SHP77 treated with DMSO at 0.1 percent for 48 hours (cell line): ENCODE results near the gene CCDC198.

Source experiments
- DNase-seq: peaks from one replicate; lab custom pipeline; 2025; lab: John Stamatoyannopoulos, UW

Gene CCDC198

DNA sequence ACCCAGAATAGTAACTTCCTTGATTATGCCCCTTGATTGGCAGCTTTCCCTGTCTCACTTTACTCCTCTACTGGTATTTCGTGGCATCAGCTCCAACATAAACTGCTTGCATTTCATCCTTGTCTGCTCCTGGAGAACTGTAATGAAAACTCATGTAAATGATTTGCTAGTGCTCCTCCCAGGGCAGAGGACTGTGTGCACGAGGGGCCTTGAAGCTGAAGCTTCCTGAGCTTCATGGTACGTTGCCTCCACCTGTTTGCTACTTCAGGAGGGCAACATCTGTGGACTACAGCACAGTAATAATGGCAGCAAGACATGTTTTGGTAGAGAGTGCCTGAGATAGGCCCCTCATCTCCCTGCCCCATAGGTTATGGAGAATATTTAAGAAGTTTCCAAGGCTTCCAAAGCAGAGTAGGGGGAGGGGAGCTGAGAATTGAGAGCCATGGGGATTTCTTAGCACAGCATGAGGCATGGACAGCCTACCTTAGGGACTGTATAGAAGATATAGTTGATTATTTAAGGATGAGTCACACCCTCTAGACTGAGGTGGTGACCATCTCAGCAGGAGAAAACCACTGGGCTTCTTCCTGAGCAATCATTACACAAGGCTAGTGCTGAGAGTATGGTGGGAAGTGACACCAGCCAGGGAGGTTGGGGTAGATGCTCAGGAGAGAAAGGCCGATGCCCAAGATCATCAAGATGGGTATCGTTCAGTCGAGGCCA is 29.5 kb downstream of the CCDC198 start:
- no peak for DNase-seq

DNA sequence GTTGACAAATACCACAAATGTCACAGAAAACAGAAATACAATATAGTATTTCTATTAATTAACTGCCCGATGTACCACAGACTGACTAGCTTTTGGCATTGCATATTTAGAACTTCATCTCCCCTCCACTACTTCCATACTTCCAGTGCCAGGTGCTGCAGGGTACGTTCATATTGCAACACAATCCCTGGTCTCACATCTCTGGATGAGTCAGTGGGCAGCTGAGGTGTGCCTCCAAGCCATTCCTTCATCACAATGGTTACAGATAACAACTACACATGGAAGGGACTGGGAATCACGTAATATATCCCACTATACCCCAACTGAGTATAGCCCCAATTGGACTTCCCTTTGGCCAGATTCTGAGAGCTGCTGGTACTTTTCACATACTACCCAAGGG is 31.1 kb downstream of the CCDC198 start:
- no peak for DNase-seq

DNA sequence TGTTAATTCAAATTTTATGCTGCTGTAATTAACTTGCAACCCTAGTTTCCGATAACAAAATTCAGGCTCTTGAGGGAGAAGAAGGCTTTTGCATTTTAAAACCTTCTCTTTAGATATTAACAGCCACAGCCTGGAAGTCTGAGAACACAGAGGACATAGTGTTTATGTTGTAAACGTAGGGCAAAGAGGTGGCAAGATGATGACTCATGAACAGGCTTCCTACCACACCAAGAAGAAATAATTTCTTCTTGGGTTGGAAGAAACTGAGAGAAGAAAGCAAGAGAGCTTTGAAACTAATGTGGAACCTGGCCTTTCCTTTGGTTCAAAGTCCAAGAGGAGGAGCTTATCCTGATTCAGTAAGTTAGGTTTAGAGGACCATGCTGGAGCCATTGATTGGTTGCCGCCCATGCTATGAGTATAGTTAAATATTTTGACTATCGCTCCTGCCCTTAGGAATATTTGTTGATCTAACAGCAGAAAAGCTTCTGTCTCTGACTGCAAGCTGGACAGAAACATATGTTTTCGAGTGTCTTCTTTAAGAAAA is 31.8 kb downstream of the CCDC198 start:
- DNase-seq: no peak

- no peak for DNase-seq
Measured at GRCh38 chr14:57435923-57436322, 57.7 kb downstream of the CCDC198 start.

DNA sequence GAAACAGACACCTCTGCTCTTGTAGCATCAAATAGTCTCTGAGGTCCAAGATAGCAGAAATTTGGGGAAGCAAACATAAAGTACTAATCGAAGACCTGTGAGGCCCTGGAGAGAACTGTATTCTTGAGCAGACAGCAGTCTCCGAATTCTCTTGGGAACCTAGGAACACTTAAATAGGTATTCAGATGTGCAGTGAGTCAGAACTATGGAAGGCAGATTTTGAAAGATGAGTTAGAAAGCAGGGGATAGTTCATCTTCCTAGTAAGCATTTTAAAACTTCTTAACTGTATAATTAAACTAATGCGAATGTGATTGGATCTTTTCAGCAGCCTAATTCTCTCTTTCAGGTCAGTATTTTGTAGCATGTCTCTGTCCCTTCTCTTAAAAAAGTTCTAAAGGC is 72.7 kb downstream of the CCDC198 start:
- no peak for DNase-seq

DNA sequence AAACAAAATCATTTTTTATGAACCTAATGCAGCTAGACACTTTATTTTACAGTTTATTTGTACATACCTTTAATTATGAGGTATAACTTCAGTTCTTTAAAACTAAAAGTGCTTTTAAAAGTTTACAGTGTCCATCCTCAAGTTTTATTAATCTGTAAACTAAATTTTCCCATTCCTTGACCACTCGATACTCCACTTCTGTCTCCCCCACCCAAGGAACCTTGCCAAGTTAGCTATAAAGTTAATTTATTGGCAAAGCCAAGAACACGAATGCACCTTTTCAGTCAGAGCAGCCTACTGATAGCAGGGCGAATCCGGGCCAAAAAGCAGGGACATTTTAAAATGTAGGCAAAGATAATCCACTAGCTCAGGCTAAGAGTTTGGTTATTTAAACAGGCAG is 73.6 kb downstream of the CCDC198 start:
- DNase-seq: no peak
